ENCODE data around the gene FAM219A.
"Not testable (repeated sequence)": the region's sequence is repeated elsewhere in the genome, so short reads cannot be mapped to it uniquely, and the experiment has no call there.

Gene FAM219A

DNA sequence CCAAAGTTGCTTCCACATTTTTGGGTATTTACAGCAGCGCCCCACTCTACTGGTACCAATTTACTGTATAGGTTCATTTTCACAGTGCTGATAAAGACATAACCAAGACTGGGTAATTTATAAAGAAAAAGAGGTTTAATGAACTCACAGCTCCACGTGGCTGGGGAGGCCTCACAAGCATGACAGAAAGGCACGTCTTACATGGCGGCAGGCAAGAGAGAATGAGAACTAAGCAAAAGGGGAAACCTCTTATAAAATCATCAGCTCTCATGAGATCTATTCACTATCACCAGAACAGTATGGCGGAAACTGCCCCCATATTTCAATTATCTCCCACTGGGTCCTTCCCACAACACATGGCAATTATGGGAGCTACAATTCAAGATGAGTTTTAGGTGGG lies 89.6 kb downstream of the FAM219A start:
- DNase-seq; ATAC-seq (replicated peaks); H3K4me3 Mint-ChIP-seq; H3K4me1 Mint-ChIP-seq; H3K27ac Mint-ChIP-seq; H3K27me3 Mint-ChIP-seq: not testable (repeated sequence)
- peaks cover 9 to 11% of the 10 kb centered on the region in 2 donors for H3K9me3 Mint-ChIP-seq
- peaks cover 26 to 29% of the 10 kb centered on the region in 2 donors for H3K36me3 Mint-ChIP-seq

GRCh38 chr9:34367751-34368410 lies 90.5 kb downstream of the FAM219A start:
- not testable (repeated sequence) for DNase-seq; H3K27ac Mint-ChIP-seq; H3K27me3 Mint-ChIP-seq; H3K4me3 Mint-ChIP-seq; ATAC-seq (replicated peaks); H3K4me1 Mint-ChIP-seq
- Mint-ChIP-seq H3K9me3 (peaks cover 9 to 11% of the 10 kb centered on the region in 2 donors), H3K36me3 (peaks cover 26 to 29% of the 10 kb centered on the region in 2 donors)

DNA sequence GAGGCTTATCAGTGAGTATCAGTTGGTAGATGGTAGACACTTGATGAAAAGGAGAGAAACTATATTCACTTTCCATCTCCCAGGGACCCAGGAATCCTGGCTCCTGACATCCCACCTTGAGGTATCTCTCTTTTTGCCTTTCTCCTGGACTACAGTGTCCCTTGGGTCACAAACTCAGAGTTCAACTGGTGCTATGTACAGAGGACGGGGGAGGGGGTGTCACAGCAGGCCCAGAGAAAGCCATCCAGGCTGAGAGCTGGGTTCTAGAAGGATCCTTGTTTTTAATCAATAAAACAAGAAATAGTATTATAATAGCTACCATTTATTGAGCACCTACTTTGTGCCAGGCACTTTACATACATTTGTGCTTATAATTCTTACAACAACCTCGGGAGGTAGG lies 92.0 kb downstream of the FAM219A start:
- DNase-seq (no peak), ATAC-seq (replicated peaks) (no peak)
- no peak overlapping the region for H3K4me3 Mint-ChIP-seq
- H3K36me3 Mint-ChIP-seq = peaks cover 26 to 29% of the 10 kb centered on the region in 2 donors
- H3K27me3 Mint-ChIP-seq = no peaks in the 10 kb centered on the region
- H3K27ac Mint-ChIP-seq = no peak overlapping the region
- H3K4me1 Mint-ChIP-seq = no peaks in the 10 kb centered on the region
- H3K9me3 Mint-ChIP-seq = peaks cover 9 to 11% of the 10 kb centered on the region in 2 donors

DNA sequence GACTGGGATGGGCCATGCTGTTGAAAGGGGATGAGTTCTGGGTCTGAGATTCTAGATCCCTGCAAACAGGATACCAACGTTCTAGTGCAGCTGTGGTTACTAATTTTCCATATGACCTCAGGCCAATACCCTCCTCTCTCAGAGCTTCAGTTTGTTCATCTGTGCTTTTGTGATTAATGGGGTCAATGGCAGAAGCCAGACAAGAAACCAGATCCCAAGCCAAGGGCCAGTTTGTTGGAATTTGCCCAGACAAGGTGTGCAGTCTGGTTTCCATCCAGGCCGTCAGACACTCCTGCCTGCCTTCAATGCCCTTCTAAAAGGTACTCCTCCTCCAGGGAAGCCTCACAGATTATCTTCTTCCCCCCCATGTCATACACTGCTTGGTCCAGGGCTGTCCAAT lies 93.1 kb downstream of the FAM219A start:
- Mint-ChIP-seq H3K36me3 (peaks cover 21 to 25% of the 10 kb centered on the region in 2 donors), H3K4me1 (no peaks in the 10 kb centered on the region), H3K9me3 (peaks cover 8 to 9% of the 10 kb centered on the region in 2 donors), H3K27ac (no peak overlapping the region), H3K4me3 (no peak overlapping the region), H3K27me3 (no peaks in the 10 kb centered on the region)
- no peak for DNase-seq
- no peak for ATAC-seq (replicated peaks)

DNA sequence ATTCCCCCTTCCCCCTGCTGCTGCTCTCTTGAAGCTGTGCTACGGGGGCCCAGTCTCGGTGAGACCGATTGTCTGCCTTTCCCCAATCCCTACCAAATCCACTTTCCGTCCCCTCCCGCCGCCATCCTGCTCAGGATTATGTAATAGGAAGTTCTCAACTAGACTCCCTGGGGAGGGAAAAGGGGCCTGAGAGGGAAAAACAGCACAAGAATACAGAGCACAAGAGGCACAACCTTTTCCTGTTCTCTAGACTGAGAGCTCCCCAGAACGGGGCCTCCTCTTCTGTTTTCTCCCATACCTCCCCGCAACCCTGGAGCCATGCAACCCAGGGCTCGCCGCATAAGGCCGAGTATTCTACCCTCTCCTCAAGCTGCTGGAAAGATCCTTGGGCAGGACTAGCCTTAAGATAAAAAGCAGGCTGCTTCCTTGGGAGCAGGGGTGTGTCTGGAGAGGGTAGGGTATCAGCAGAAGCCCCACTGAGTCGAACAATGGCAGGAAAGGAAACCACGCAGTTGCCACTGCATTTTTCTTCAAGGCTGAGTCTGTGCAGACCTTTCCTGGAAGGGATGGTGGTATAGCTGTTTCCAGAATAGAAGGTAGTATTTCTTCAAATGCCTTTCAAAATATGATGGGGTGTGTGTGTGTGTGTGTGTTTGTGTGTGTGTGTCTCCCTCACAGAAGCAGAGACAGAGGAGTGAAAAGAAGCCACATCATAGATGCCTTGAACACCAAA lies 94.6 kb downstream of the FAM219A start:
- ATAC-seq (replicated peaks) = no peak
- Mint-ChIP-seq H3K4me3 (no peak overlapping the region), H3K27me3 (no peaks in the 10 kb centered on the region), H3K36me3 (peaks cover 19 to 25% of the 10 kb centered on the region in 2 donors), H3K9me3 (peaks cover 8 to 9% of the 10 kb centered on the region in 2 donors), H3K27ac (no peak overlapping the region), H3K4me1 (no peaks in the 10 kb centered on the region)
- no peak for DNase-seq

GRCh38 chr9:34362614-34363214 lies 95.7 kb downstream of the FAM219A start:
- ATAC-seq (replicated peaks) (no peak), DNase-seq (no peak)
- no peak overlapping the region for H3K4me3 Mint-ChIP-seq
- no peaks in the 10 kb centered on the region for H3K27me3 Mint-ChIP-seq
- peaks cover 16 to 22% of the 10 kb centered on the region in 2 donors for H3K36me3 Mint-ChIP-seq
- no peaks in the 10 kb centered on the region for H3K4me1 Mint-ChIP-seq
- H3K27ac Mint-ChIP-seq = no peak overlapping the region
- peaks cover 6 to 11% of the 10 kb centered on the region in 2 donors for H3K9me3 Mint-ChIP-seq

- not testable (repeated sequence) for H3K27ac Mint-ChIP-seq; H3K27me3 Mint-ChIP-seq; H3K4me3 Mint-ChIP-seq; DNase-seq; H3K9me3 Mint-ChIP-seq; H3K4me1 Mint-ChIP-seq; ATAC-seq (replicated peaks)
- peaks cover 27 to 33% of the 10 kb centered on the region in 2 donors for H3K36me3 Mint-ChIP-seq
These were observed 105.4 kb downstream of the FAM219A start for GRCh38 chr9:34352957-34353356.

GRCh38 chr9:34352122-34352652 lies 106.2 kb downstream of the FAM219A start:
- not testable (repeated sequence) for H3K4me1 Mint-ChIP-seq; H3K27me3 Mint-ChIP-seq; ATAC-seq (replicated peaks); DNase-seq; H3K27ac Mint-ChIP-seq; H3K9me3 Mint-ChIP-seq; H3K4me3 Mint-ChIP-seq
- H3K36me3 Mint-ChIP-seq = peaks cover 27 to 33% of the 10 kb centered on the region in 2 donors

DNA sequence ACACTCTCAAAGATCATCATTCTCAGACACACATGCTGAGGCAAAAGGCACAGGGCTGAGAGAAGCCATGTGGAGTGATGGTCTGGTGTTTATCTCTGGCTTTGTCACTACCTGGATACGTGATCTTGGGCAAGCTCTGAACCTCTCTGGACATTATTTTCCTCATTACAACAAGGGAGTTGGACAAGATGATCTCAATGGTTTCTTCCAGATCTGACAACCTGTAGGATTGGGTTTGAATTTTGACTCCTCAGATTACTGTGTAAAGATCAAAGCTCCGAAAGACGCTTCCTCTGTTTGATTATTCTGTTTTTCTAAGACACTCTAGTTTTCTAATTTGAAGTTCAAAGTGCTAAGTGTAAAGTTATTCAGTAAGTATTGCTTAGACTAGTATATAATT lies 109.0 kb downstream of the FAM219A start:
- no peak overlapping the region for H3K27ac Mint-ChIP-seq
- no peak overlapping the region for H3K4me3 Mint-ChIP-seq
- no peak for ATAC-seq (replicated peaks)
- no peaks in the 10 kb centered on the region for H3K27me3 Mint-ChIP-seq
- peaks cover 17 to 28% of the 10 kb centered on the region in 2 donors for H3K36me3 Mint-ChIP-seq
- H3K4me1 Mint-ChIP-seq = no peaks in the 10 kb centered on the region
- DNase-seq = no peak
- H3K9me3 Mint-ChIP-seq = no peaks in the 10 kb centered on the region

Data from stimulated activated naive B cell treated with anti-CD40 and anti-IgM and Interleukin-4, amounts not matched to agents 10 μg/mL and 1 μg/mL and 100 μg/mL, for 72 hours (primary cell).